Natural killer cell (primary cell): ENCODE results near the gene RRAS. TPM values are rescaled to one million over a fixed set of nuclear protein-coding genes. Genes with fewer than 3 reads are reported as not detected.

ENCODE experiments used
- ATAC-seq, 3 donors: fragments of 150-1000 bp in 2 of 3; fragments of 200-7000 bp in 1 of 3; cut with Tn5 transposase; 1 replicate in 1 of 3; 2 replicates in 2 of 3; pipeline ENCODE4 v1.10.0; 2021; ENCODE audit warnings: mild to moderate bottlenecking in 2 of 3, moderate library complexity in 2 of 3
- DNase-seq, 2 donors: peaks; one replicate each; pipeline versions ENCODE4 v3.0.0 to v3.0.0-alpha.2; 2013 to 2021; ENCODE audit warnings: mixed read lengths in 1 of 2
- H3K27ac ChIP-seq: one replicate; pipeline ENCODE4 v1.5.1; 2013; ENCODE audit warnings: mild to moderate bottlenecking, low read length
- H3K27me3 ChIP-seq: one replicate; pipeline ENCODE4 v1.6.1; 2013; ENCODE audit warnings: low read length; ENCODE audit not compliant: control insufficient read depth, insufficient read depth
- H3K36me3 ChIP-seq: one replicate; pipeline ENCODE4 v1.6.1; 2013; ENCODE audit warnings: low read length; ENCODE audit not compliant: control insufficient read depth, insufficient read depth
- H3K4me1 ChIP-seq: one replicate; pipeline ENCODE4 v1.6.1; 2013; ENCODE audit warnings: low read length; ENCODE audit not compliant: control insufficient read depth, insufficient read depth
- H3K4me3 ChIP-seq: one replicate; pipeline ENCODE4 v1.5.1; 2013; ENCODE audit warnings: low read length
- H3K9me3 ChIP-seq: one replicate; pipeline ENCODE4 v1.6.1; 2013; ENCODE audit warnings: low read length; ENCODE audit not compliant: control insufficient read depth, insufficient read depth
- H3K27ac Mint-ChIP-seq, 2 donors: one replicate each; pipeline ENCODE4 v1.8.0; 2022; ENCODE audit warnings: mild to moderate bottlenecking in 2 of 2, mixed read lengths in 2 of 2, moderate library complexity in 1 of 2
- H3K27me3 Mint-ChIP-seq, 2 donors: one replicate each; pipeline ENCODE4 v1.8.0; 2022; ENCODE audit warnings: low read depth in 2 of 2, mixed read lengths in 2 of 2
- H3K36me3 Mint-ChIP-seq: one replicate; pipeline ENCODE4 v1.8.0; 2022; ENCODE audit warnings: mixed read lengths
- H3K4me1 Mint-ChIP-seq, 2 donors: one replicate each; pipeline ENCODE4 v1.8.0; 2022; ENCODE audit warnings: mixed read lengths in 2 of 2
- H3K4me3 Mint-ChIP-seq: one replicate; pipeline ENCODE4 v1.8.0; 2022; ENCODE audit warnings: mild to moderate bottlenecking, moderate library complexity, mixed read lengths
- H3K9me3 Mint-ChIP-seq, 2 donors: one replicate each; pipeline ENCODE4 v1.8.0; 2022; ENCODE audit warnings: mixed read lengths in 2 of 2
- WGBS: methylation state at CpG from one replicate; pipeline ENCODE4 v1.1.7; 2013; ENCODE audit warnings: missing lambda C conversion rate; ENCODE audit not compliant: insufficient coverage; 5-methylcytosine and 5-hydroxymethylcytosine counted together
- intact Hi-C: fragments of 100-400 bp; cut with micrococcal nuclease; formaldehyde crosslinking; loops from one replicate; pipeline ENCODE4 v1.14.2; 2022
- total RNA-seq, 4 donors: library from RNA; stranded (reverse); fragments of 120-200 nt in 1 of 4; gene quantifications; one replicate each; pipeline versions ENCODE4 v1.2.3 to v1.2.4, GENCODE V29; 2013 to 2022
- TF ChIP-seq, protein P1 (sequence below): fragments of 200-600 bp; IDR thresholded peaks from one replicate; pipeline ENCODE4 v1.8.0; 2022; ENCODE audit warnings: antibody characterized with exemption

Gene RRAS
- total RNA-seq, 3 donors from 2014 or later (not counting 1 experiment from before 2014, with no cell fraction given) = 2.0 to 7.7 (median 5.9) TPM

DNA sequence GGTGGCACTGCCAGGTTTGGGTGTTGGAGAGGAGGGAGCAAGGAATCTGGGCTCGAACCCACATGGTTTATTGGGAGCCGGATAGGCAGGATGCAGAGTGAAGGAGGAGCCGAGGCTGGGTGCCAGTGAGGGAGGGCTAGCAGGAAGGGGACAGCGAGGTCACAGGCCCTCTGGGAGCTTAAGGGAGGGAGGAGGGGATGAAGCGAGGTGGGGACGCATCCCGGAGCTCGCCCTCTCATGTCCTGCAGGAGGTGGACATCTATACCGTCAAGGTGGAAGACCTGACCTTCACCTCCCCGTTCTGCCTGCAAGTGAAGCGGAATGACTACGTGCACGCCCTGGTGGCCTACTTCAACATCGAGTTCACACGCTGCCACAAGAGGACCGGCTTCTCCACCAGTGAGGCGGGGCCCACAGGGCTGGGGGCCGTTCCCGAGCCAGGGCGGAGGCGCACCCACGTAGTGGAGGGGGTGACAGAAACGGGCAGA, 45.9 kb upstream of the RRAS start:
- H3K4me1 Mint-ChIP-seq = peaks cover 12 to 33% of the 10 kb centered on the region in 2 donors
- Histone ChIP-seq H3K36me3 (peaks cover 43% of the 10 kb centered on the region), H3K4me3 (no peak overlapping the region), H3K9me3 (no peaks in the 10 kb centered on the region), H3K27ac (no peak overlapping the region), H3K27me3 (peaks cover 12% of the 10 kb centered on the region), H3K4me1 (peaks cover 20% of the 10 kb centered on the region)
- DNase-seq = no peak
- H3K27ac Mint-ChIP-seq = no peak overlapping the region
- no peaks in the 10 kb centered on the region for H3K9me3 Mint-ChIP-seq
- 91% methylated on average over 23 of the region's 23 CpGs for WGBS
- no peak for ATAC-seq
- TF ChIP-seq, protein P1, sequence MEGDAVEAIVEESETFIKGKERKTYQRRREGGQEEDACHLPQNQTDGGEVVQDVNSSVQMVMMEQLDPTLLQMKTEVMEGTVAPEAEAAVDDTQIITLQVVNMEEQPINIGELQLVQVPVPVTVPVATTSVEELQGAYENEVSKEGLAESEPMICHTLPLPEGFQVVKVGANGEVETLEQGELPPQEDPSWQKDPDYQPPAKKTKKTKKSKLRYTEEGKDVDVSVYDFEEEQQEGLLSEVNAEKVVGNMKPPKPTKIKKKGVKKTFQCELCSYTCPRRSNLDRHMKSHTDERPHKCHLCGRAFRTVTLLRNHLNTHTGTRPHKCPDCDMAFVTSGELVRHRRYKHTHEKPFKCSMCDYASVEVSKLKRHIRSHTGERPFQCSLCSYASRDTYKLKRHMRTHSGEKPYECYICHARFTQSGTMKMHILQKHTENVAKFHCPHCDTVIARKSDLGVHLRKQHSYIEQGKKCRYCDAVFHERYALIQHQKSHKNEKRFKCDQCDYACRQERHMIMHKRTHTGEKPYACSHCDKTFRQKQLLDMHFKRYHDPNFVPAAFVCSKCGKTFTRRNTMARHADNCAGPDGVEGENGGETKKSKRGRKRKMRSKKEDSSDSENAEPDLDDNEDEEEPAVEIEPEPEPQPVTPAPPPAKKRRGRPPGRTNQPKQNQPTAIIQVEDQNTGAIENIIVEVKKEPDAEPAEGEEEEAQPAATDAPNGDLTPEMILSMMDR = no peak
- H3K27me3 Mint-ChIP-seq = peaks cover 10 to 11% of the 10 kb centered on the region in 2 donors
- intact Hi-C loops = no loop called here
- H3K4me3 Mint-ChIP-seq = no peak overlapping the region
- no peaks in the 10 kb centered on the region for H3K36me3 Mint-ChIP-seq

DNA sequence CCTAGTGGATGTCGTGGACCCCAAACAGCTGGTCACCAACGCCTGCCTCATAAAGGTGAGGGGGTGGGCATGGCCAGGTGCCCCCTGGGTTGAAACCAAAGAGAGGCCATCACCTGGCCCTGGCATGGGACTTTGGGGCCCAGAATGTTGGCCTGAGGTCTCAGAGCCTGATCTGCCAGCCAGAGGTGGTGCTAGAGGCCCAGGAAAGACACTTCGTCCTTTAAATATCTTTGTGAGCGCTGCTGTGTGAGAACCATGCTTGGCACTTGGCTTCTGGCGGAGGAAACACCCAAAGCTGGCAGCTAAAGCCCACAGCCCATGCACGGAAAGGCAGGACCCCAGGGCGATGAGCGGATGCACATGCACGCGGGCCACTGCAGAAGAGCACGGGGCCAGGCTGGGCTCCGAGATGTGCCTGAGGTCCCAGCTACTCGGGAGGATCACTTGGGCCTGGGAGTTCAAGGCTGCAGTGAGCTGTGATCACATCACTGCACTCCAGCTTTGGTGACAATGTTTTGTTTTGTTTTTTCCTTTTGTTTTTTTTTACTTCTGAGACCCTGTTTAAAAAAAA, 45.1 kb upstream of the RRAS start:
- Histone ChIP-seq H3K4me1 (peaks cover 20% of the 10 kb centered on the region), H3K27me3 (peaks cover 5% of the 10 kb centered on the region), H3K27ac (no peak overlapping the region), H3K4me3 (no peak overlapping the region), H3K9me3 (no peaks in the 10 kb centered on the region), H3K36me3 (peaks cover 44% of the 10 kb centered on the region)
- TF ChIP-seq, protein P1 = no peak
- Mint-ChIP-seq H3K4me3 (no peak overlapping the region), H3K27ac (no peak overlapping the region), H3K4me1 (peaks cover 4 to 31% of the 10 kb centered on the region in 2 donors), H3K9me3 (no peaks in the 10 kb centered on the region), H3K36me3 (no peaks in the 10 kb centered on the region), H3K27me3 (peaks cover 3% of the 10 kb centered on the region in 2 donors)
- intact Hi-C loops = no loop called here
- 97% methylated on average over 13 of the region's 13 CpGs for WGBS
- no peak for DNase-seq
- ATAC-seq = no peak

DNA sequence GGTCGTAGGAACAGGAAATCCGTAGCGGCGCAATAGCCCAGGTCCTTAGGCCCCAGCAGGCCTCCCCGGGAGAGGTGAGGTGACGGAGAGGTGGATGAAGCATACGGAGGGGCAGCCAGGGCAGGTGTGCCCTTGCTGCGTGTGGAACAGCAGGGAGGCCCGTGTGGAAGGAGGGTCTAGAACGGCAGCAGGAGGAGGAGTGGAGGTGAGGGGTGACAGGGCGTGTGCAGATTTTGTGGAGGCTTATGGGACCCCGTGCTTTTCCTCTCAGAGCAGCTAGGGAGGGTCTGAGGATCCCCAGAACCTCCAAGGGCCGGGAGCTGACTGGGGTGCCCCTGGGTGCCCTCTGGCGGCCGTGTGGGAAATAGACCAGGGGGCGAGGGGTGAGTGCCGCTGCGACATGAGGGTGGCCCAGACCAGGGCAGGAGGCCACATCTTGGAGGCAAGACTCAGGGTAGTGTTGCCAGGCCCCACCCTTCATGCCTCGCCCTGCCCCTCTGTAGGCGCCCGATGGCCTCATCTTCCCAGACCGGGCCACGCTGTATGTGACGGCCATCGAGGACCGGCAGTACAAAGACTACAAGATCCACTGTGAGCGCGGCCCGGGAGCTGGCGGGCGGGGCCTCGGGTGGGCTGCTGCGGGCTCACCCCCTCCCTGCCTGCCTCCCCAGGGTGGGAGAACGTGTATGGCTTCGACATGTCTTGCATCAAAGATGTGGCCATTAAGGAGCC, 44.5 kb upstream of the RRAS start:
- no peaks in the 10 kb centered on the region for H3K27me3 ChIP-seq
- H3K27me3 Mint-ChIP-seq = no peaks in the 10 kb centered on the region
- H3K4me1 Mint-ChIP-seq = peaks cover 0 to 33% of the 10 kb centered on the region in 2 donors
- intact Hi-C loops = no loop called here
- no peak overlapping the region for H3K4me3 ChIP-seq
- peaks cover 19% of the 10 kb centered on the region for H3K4me1 ChIP-seq
- no peak overlapping the region for H3K27ac ChIP-seq
- peaks cover 44% of the 10 kb centered on the region for H3K36me3 ChIP-seq
- no peaks in the 10 kb centered on the region for H3K9me3 ChIP-seq
- peak in 1 of 2 donors; percentile 49 for DNase-seq
- H3K9me3 Mint-ChIP-seq = no peaks in the 10 kb centered on the region
- 91% methylated on average over 35 of the region's 35 CpGs for WGBS
- TF ChIP-seq, protein P1 = peak; percentile 8
- ATAC-seq = no peak
- H3K36me3 Mint-ChIP-seq = no peaks in the 10 kb centered on the region
- no peak overlapping the region for H3K4me3 Mint-ChIP-seq
- peak overlapping the region in 1 of 2 donors; percentile 38 for H3K27ac Mint-ChIP-seq
